ENCODE results near the gene SDK2.

SDK2 gene

GRCh38 chr17:73632513-73632912 is 11.7 kb downstream of the SDK2 start:
- no peak for DNase-seq

GRCh38 chr17:73630965-73631595 is 13.2 kb downstream of the SDK2 start:
- no peak for DNase-seq

- DNase-seq = no peak
Observed at GRCh38 chr17:73630531-73630930, 13.7 kb downstream of the SDK2 start.

GRCh38 chr17:73628642-73629552 is 15.3 kb downstream of the SDK2 start:
- no peak for DNase-seq

GRCh38 chr17:73625991-73626673 is 18.1 kb downstream of the SDK2 start:
- no peak for DNase-seq

- DNase-seq = no peak
Observed at GRCh38 chr17:73625006-73625405, 19.2 kb downstream of the SDK2 start.

GRCh38 chr17:73624496-73624988 is 19.7 kb downstream of the SDK2 start:
- DNase-seq = no peak

GRCh38 chr17:73623818-73624217 is 20.4 kb downstream of the SDK2 start:
- no peak for DNase-seq

- no peak for DNase-seq
Observed at GRCh38 chr17:73623247-73623646, 21.0 kb downstream of the SDK2 start.

GRCh38 chr17:73622381-73622780 is 21.9 kb downstream of the SDK2 start:
- no peak for DNase-seq

GRCh38 chr17:73621685-73622084 is 22.6 kb downstream of the SDK2 start:
- DNase-seq = no peak

- no peak for DNase-seq
Observed at GRCh38 chr17:73620414-73620813, 23.8 kb downstream of the SDK2 start.

GRCh38 chr17:73617501-73617900 is 26.7 kb downstream of the SDK2 start:
- no peak for DNase-seq

GRCh38 chr17:73616873-73617404 is 27.3 kb downstream of the SDK2 start:
- no peak for DNase-seq

- DNase-seq = no peak
Observed at GRCh38 chr17:73616120-73616872, 27.9 kb downstream of the SDK2 start.

- no peak for DNase-seq
Observed at GRCh38 chr17:73614256-73614655, 30.0 kb downstream of the SDK2 start.

GRCh38 chr17:73613271-73614233 is 30.7 kb downstream of the SDK2 start:
- DNase-seq = no peak

GRCh38 chr17:73612031-73612472 is 32.2 kb downstream of the SDK2 start:
- no peak for DNase-seq

GRCh38 chr17:73611630-73612029 is 32.6 kb downstream of the SDK2 start:
- DNase-seq = no peak

GRCh38 chr17:73610331-73610911 is 33.8 kb downstream of the SDK2 start:
- DNase-seq = no peak

GRCh38 chr17:73609758-73610157 is 34.5 kb downstream of the SDK2 start:
- DNase-seq = no peak
